Panc1 (cell line): ENCODE measurements around the gene FRRS1. TPM values are rescaled to one million over a fixed set of nuclear protein-coding genes. Genes with fewer than 3 reads are reported as not detected.

Experiments used
- ATAC-seq: fragments of 200-7000 bp; cut with Tn5 transposase; 2 replicates; pipeline ENCODE4 v1.9.1; 2020; ENCODE audit warnings: mild to moderate bottlenecking, moderate library complexity
- BruUV-seq: library from RNA; stranded (reverse); fragments of 400-500 nt; replicated peaks from 2 replicates; lab custom pipeline; 2021; lab: Mats Ljungman, UMichigan
- CTCF ChIA-PET: fragments of 300-600 bp; sonication (Branson Sonifier 250); formaldehyde crosslinking; loops from one replicate; lab custom pipeline; 2022; ENCODE audit warnings: antibody characterized with exemption; lab: Charles Lee
- POLR2A ChIA-PET: fragments of 300-600 bp; sonication (Branson Sonifier 250); formaldehyde crosslinking; loops from one replicate; lab custom pipeline; 2022; ENCODE audit warnings: antibody characterized with exemption; lab: Charles Lee
- DNase-seq: peaks from one replicate; pipeline ENCODE4 v3.0.0-alpha.2; 2010; ENCODE audit warnings: low read depth, low spot score
- H3K27ac ChIP-seq: 2 replicates; pipeline ENCODE4 v1.5.1; 2011; ENCODE audit warnings: mild to moderate bottlenecking, low read length, inconsistent platforms
- H3K27me3 ChIP-seq: fragments of 200-500 bp; sonication (Bioruptor generic); 2 replicates; pipeline ENCODE4 v1.6.0; 2014; ENCODE audit warnings: low read length, inconsistent platforms; ENCODE audit not compliant: control insufficient read depth, insufficient read depth
- H3K36me3 ChIP-seq: fragments of 200-500 bp; sonication (Bioruptor generic); 2 replicates; pipeline ENCODE4 v1.5.1; 2014; ENCODE audit warnings: inconsistent platforms, mild to moderate bottlenecking, low read length, moderate library complexity; ENCODE audit not compliant: control insufficient read depth, insufficient read depth
- H3K4me1 ChIP-seq: 2 replicates; pipeline ENCODE4 v1.5.1; 2011; ENCODE audit warnings: inconsistent platforms, mild to moderate bottlenecking, low read length, moderate library complexity; ENCODE audit not compliant: control insufficient read depth, insufficient read depth
- H3K4me3 ChIP-seq, 2 experiments: 2 replicates each; pipeline ENCODE4 v1.5.1; 2011 to 2012; ENCODE audit warnings: low read depth in 2 of 2, low read length in 2 of 2, mild to moderate bottlenecking in 2 of 2, inconsistent platforms in 1 of 2, moderate library complexity in 1 of 2
- H3K9me3 ChIP-seq: fragments of 200-500 bp; sonication (Bioruptor generic); 2 replicates; pipeline ENCODE4 v1.5.1; 2014; ENCODE audit warnings: low read depth, mild to moderate bottlenecking, inconsistent platforms, low read length, moderate library complexity; ENCODE audit not compliant: control insufficient read depth, insufficient read depth
- CTCF ChIP-seq: fragments of 450-650 bp; IDR thresholded peaks from 2 replicates; pipeline ENCODE4 v1.5.1; 2017; ENCODE audit warnings: mild to moderate bottlenecking
- POLR2AphosphoS5 ChIP-seq: IDR thresholded peaks from 2 replicates; pipeline ENCODE4 v1.6.1; 2012; ENCODE audit warnings: mild to moderate bottlenecking, low read depth, low read length, moderate library complexity
- REST ChIP-seq, 2 experiments: IDR thresholded peaks; 2 replicates each; pipeline ENCODE4 v1.6.1; 2011 to 2012; ENCODE audit warnings: low read depth in 2 of 2, control low read depth in 1 of 2, low read length in 1 of 2, mild to moderate bottlenecking in 1 of 2, moderate library complexity in 1 of 2; ENCODE audit not compliant: insufficient read depth in 1 of 2
- SIN3A ChIP-seq: IDR thresholded peaks from 2 replicates; pipeline ENCODE4 v1.6.1; 2012; ENCODE audit warnings: low read depth, mild to moderate bottlenecking, low read length, moderate library complexity, borderline replicate concordance; ENCODE audit not compliant: insufficient read depth
- TCF7L2 ChIP-seq: IDR thresholded peaks from 2 replicates; pipeline ENCODE4 v1.6.1; 2011; ENCODE audit warnings: mild to moderate bottlenecking, low read depth, low read length, inconsistent platforms
- in situ Hi-C: cut with HindIII; loops from 2 replicates; pipeline ENCODE4 v1.10.0; 2016; ENCODE audit warnings: low sequenced_read_pairs, low pct_unique_long_range_greater_than_20kb
- intact Hi-C: fragments of 100-400 bp; cut with micrococcal nuclease; formaldehyde crosslinking; loops from one replicate; pipeline ENCODE4 v1.10.0; 2022; ENCODE audit not compliant: unreplicated experiment
- total RNA-seq: library from RNA; stranded (reverse); gene quantifications from one replicate; pipeline ENCODE4 v1.2.1, GENCODE V29; 2021; ENCODE audit not compliant: unreplicated experiment

FRRS1 gene
- total RNA-seq, 1 experiment from 2014 or later: 1.2 TPM

- no peak for TF ChIP-seq TCF7L2
- no peak for TF ChIP-seq SIN3A
- TF ChIP-seq POLR2AphosphoS5: no peak
- TF ChIP-seq REST (IDR thresholded peaks at IDR 0.05; ENCODE audit: insufficient read depth in 1 of 2, low read depth in 2 of 2, low read length in 1 of 2): no peak
- TF ChIP-seq CTCF: no peak
- DNase-seq: no peak
- Histone ChIP-seq H3K27ac (no peak overlapping the region), H3K27me3 (peaks cover 1% of the 10 kb centered on the region), H3K36me3 (peaks cover 4% of the 10 kb centered on the region; the same call in 1 of the 2 replicates), H3K4me1 (no peaks in the 10 kb centered on the region), H3K4me3 (no peak overlapping the region), H3K9me3 (no peaks in the 10 kb centered on the region)
- in situ Hi-C loops (no loop called here), intact Hi-C loops (no loop called here)
- ChIA-PET POLR2A (no interaction called here), CTCF (no interaction called here)
- no peak for ATAC-seq
- no TSS peak for BruUV-seq
Measured at GRCh38 chr1:99761774-99762173, 4.7 kb downstream of the FRRS1 start.

GRCh38 chr1:99759518-99760160 lies 6.8 kb downstream of the FRRS1 start:
- intact Hi-C loops: no loop called here

More at GRCh38 chr1:99759518-99760160, 6.8 kb downstream of the FRRS1 start:
- Histone ChIP-seq H3K4me1 (no peaks in the 10 kb centered on the region), H3K36me3 (no peaks in the 10 kb centered on the region), H3K27ac (no peak overlapping the region), H3K9me3 (no peaks in the 10 kb centered on the region), H3K27me3 (no peaks in the 10 kb centered on the region; the same call in 1 of the 2 replicates), H3K4me3 (no peak overlapping the region)
- ChIA-PET CTCF (no interaction called here), POLR2A (no interaction called here)
- no peak for TF ChIP-seq REST (IDR thresholded peaks at IDR 0.05; ENCODE audit: insufficient read depth in 1 of 2, low read depth in 2 of 2, low read length in 1 of 2)
- TF ChIP-seq CTCF: no peak
- no peak for TF ChIP-seq TCF7L2
- TF ChIP-seq SIN3A: no peak
- no peak for TF ChIP-seq POLR2AphosphoS5
- DNase-seq (no peak), ATAC-seq (no peak)
- in situ Hi-C loops: no loop called here
- no TSS peak for BruUV-seq
